K562 (cell line): Measurements from ENCODE around the gene NARF. TPM values are rescaled to one million over a fixed set of nuclear protein-coding genes. Genes with fewer than 3 reads are reported as not detected.

Source experiments
- BHLHE40 ChIP-seq: IDR thresholded peaks from 2 replicates; pipeline ENCODE4 v1.6.1; 2011; ENCODE audit warnings: low read length, improper control_type of control experiment
- CAMTA2 ChIP-seq: fragments of 250-450 bp; sonication (Bioruptor Pico); conservative IDR thresholded peaks from 2 replicates; pipeline ENCODE4 v1.5.1; 2022
- CCAR2 ChIP-seq: fragments of 200-400 bp; formaldehyde crosslinking; IDR thresholded peaks from 2 replicates; pipeline ENCODE4 v1.6.1; 2017; ENCODE audit warnings: mild to moderate bottlenecking, low read depth, low read length
- ETV1 ChIP-seq: fragments of 450-650 bp; conservative IDR thresholded peaks from 2 replicates; pipeline ENCODE4 v1.6.1; 2016; ENCODE audit warnings: missing genetic modification characterization, control low read depth, low read depth, missing compliant biosample characterization
- GABPB2 ChIP-seq: fragments of 250-450 bp; sonication (Bioruptor Pico); conservative IDR thresholded peaks from 2 replicates; pipeline ENCODE4 v1.5.1; 2021; ENCODE audit warnings: mild to moderate bottlenecking
- KLF16 ChIP-seq: IDR thresholded peaks from 2 replicates; pipeline ENCODE4 v1.6.1; 2016; ENCODE audit warnings: antibody characterized with exemption
- MBD2 ChIP-seq: sonication (generic); IDR thresholded peaks from 2 replicates; pipeline ENCODE4 v1.6.1; 2016; ENCODE audit warnings: low read depth, borderline replicate concordance
- MCM2 ChIP-seq: fragments of 450-650 bp; IDR thresholded peaks from 2 replicates; pipeline ENCODE4 v1.6.1; 2017; ENCODE audit warnings: low read depth, mild to moderate bottlenecking
- MCM3 ChIP-seq: fragments of 450-650 bp; IDR thresholded peaks from 2 replicates; pipeline ENCODE4 v1.6.1; 2016
- NR1H2 ChIP-seq: sonication (generic); formaldehyde crosslinking; IDR thresholded peaks from 2 replicates; pipeline ENCODE4 v1.4.0; 2020; ENCODE audit warnings: mild to moderate bottlenecking, missing genetic modification reagents
- SREBF1 ChIP-seq: fragments of 150-350 bp; IDR thresholded peaks from 2 replicates; pipeline ENCODE4 v1.6.1; 2014; ENCODE audit warnings: antibody characterized with exemption, low read depth, low read length, borderline replicate concordance
- THRAP3 ChIP-seq: fragments of 450-650 bp; IDR thresholded peaks from 2 replicates; pipeline ENCODE4 v1.6.1; 2016; ENCODE audit warnings: mild to moderate bottlenecking, inconsistent platforms, borderline replicate concordance
- ZBTB7A ChIP-seq: IDR thresholded peaks from 2 replicates; pipeline ENCODE4 v1.6.1; 2011; ENCODE audit warnings: low read depth, mild to moderate bottlenecking, low read length, moderate library complexity, borderline replicate concordance; ENCODE audit not compliant: control insufficient read depth
- ZNF175 ChIP-seq: fragments of 200-800 bp; sonication (Bioruptor generic); IDR thresholded peaks from 2 replicates; pipeline ENCODE4 v1.6.1; 2016; ENCODE audit warnings: low read depth, mild to moderate bottlenecking, missing genetic modification characterization, missing compliant biosample characterization
- ZNF384 ChIP-seq: IDR thresholded peaks from 2 replicates; pipeline ENCODE4 v1.6.1; 2012; ENCODE audit warnings: low read depth, low read length, improper control_type of control experiment
- ZNF408 ChIP-seq: fragments of 250-450 bp; sonication (Bioruptor Pico); IDR thresholded peaks from 2 replicates; pipeline ENCODE4 v1.4.0; 2020; ENCODE audit warnings: low read depth, mild to moderate bottlenecking, moderate library complexity
- ZNF584 ChIP-seq: fragments of 200-800 bp; sonication (Bioruptor generic); IDR thresholded peaks from 2 replicates; pipeline ENCODE4 v1.6.1; 2016; ENCODE audit warnings: low read depth, mild to moderate bottlenecking, missing genetic modification characterization, missing compliant biosample characterization
- ZSCAN29 ChIP-seq: fragments of 450-650 bp; IDR thresholded peaks from 2 replicates; pipeline ENCODE4 v1.6.1; 2017
- ZZZ3 ChIP-seq: fragments of 450-650 bp; IDR thresholded peaks from 2 replicates; pipeline ENCODE4 v1.6.1; 2016; ENCODE audit warnings: antibody characterized with exemption, mild to moderate bottlenecking, moderate library complexity
- polyA plus RNA-seq, 8 experiments: library from polyadenylated mRNA; depleted of rRNA in 4 of 8; stranded (reverse) in 5 of 8; unstranded in 3 of 8; fragments of >200 nt; fragmentation: Nextera tagmentation in 2 of 8; fragmentation: Illumina TruSeq in 1 of 8; extraction: Ambion mirVana in 2 of 8; extraction: Trizol in 1 of 8; gene quantifications; 2 replicates each; pipeline versions ENCODE4 v1.2.1 to v1.2.3, GENCODE V29; 2011 to 2014; ENCODE audit warnings: inconsistent platforms in 1 of 8, missing spikeins in 1 of 8
- total RNA-seq, 7 experiments: library from RNA; depleted of rRNA in 6 of 7; stranded (reverse); fragments of >200 nt in 6 of 7; fragmentation: Illumina TruSeq in 2 of 7; extraction: Trizol in 2 of 7; gene quantifications; 2 replicates each; pipeline versions ENCODE4 v1.2.1 to v1.2.3, GENCODE V29; 2011 to 2021; ENCODE audit warnings: low replicate concordance in 1 of 7
- TF ChIP-seq, protein P1 (sequence below): sonication (generic); formaldehyde crosslinking; IDR thresholded peaks from 2 replicates; pipeline ENCODE4 v1.8.0; 2022; ENCODE audit warnings: mild to moderate bottlenecking, missing genetic modification reagents
- TF ChIP-seq, protein P2 (sequence below), 2 experiments: fragments of 450-650 bp; conservative IDR thresholded peaks; 2 replicates each; pipeline ENCODE4 v1.6.1; 2017; ENCODE audit warnings: mild to moderate bottlenecking in 2 of 2, moderate library complexity in 2 of 2
- TF ChIP-seq, protein P3 (sequence below): sonication (generic); formaldehyde crosslinking; IDR thresholded peaks from 2 replicates; pipeline ENCODE4 v1.8.1; 2023; ENCODE audit warnings: mild to moderate bottlenecking, missing genetic modification reagents
- TF ChIP-seq, protein P4 (sequence below): sonication (generic); formaldehyde crosslinking; IDR thresholded peaks from 2 replicates; pipeline ENCODE4 v1.8.1; 2023; ENCODE audit warnings: mild to moderate bottlenecking, missing genetic modification reagents

NARF gene
- total and polyA plus RNA-seq, 9 of the 15 experiments (the other 6 are each of a cell fraction or from before 2014, with no cell fraction given): 60.4 to 423 (median 132) TPM

DNA sequence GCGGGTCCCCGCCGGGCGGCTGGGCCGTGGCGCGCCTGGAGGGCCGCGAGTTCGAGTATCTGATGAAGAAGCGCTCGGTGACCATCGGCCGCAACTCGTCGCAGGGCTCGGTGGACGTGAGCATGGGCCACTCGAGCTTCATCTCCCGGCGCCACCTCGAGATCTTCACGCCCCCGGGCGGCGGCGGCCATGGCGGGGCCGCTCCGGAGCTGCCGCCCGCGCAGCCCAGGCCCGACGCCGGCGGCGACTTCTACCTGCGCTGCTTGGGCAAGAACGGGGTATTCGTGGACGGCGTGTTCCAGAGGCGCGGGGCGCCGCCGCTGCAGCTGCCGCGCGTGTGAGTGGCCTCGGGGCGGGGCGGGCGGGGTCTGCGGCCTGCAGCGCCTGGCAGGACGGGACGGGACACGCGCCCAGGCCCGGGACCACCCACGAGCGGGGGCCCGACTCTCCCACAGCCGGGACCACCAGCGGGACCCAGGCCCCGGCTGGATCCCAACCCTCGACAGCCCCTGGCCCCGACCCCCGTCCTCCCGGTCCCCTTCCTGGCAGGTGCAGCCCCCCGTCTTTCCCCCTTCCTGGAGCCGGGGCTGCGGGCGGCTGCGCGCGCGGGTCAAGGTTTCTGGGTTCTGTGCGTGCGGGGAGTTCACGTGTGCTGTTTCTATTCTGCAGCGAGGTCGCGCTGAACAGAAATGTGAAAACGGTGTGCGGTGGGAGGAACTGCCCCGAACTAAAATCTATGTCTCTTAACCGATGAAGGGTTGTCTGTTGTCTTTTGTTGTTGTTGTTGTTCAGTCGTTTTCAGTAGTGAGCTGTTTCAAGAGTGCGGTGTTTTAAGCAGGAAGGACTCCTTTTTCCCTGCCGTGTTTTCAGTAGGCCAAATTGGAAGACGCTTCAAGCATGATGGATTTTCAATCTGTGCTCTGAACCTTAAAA is 61.7 kb downstream of the NARF start (continued):
- TF ChIP-seq, protein P1, sequence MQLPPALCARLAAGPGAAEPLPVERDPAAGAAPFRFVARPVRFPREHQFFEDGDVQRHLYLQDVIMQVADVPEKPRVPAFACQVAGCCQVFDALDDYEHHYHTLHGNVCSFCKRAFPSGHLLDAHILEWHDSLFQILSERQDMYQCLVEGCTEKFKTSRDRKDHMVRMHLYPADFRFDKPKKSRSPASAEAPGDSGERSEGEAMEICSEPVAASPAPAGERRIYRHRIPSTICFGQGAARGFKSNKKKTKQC (CRISPR knock-in tag): no peak
- TF ChIP-seq ZNF175 (CRISPR knock-in tag): no peak
- TF ChIP-seq ZNF384: no peak
- TF ChIP-seq ZZZ3: no peak
- no peak for TF ChIP-seq MCM2
- no peak for TF ChIP-seq MBD2
- TF ChIP-seq ZBTB7A: 0 out of 2 replicates have a peak, but pooled peaks have one; percentile 21
- TF ChIP-seq, protein P2, sequence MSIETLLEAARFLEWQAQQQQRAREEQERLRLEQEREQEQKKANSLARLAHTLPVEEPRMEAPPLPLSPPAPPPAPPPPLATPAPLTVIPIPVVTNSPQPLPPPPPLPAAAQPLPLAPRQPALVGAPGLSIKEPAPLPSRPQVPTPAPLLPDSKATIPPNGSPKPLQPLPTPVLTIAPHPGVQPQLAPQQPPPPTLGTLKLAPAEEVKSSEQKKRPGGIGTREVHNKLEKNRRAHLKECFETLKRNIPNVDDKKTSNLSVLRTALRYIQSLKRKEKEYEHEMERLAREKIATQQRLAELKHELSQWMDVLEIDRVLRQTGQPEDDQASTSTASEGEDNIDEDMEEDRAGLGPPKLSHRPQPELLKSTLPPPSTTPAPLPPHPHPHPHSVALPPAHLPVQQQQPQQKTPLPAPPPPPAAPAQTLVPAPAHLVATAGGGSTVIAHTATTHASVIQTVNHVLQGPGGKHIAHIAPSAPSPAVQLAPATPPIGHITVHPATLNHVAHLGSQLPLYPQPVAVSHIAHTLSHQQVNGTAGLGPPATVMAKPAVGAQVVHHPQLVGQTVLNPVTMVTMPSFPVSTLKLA (conservative IDR thresholded peaks at IDR 0.05): peak; percentile 50 to 67
- TF ChIP-seq ZSCAN29: no peak
- no peak for TF ChIP-seq THRAP3
- TF ChIP-seq CCAR2: no peak
- no peak for TF ChIP-seq GABPB2 (CRISPR knock-in tag)
- TF ChIP-seq ZNF584: no peak
- TF ChIP-seq KLF16: no peak
- 0 out of 2 replicates have a peak, but pooled peaks have one; percentile 14 for TF ChIP-seq BHLHE40
- TF ChIP-seq, protein P3, sequence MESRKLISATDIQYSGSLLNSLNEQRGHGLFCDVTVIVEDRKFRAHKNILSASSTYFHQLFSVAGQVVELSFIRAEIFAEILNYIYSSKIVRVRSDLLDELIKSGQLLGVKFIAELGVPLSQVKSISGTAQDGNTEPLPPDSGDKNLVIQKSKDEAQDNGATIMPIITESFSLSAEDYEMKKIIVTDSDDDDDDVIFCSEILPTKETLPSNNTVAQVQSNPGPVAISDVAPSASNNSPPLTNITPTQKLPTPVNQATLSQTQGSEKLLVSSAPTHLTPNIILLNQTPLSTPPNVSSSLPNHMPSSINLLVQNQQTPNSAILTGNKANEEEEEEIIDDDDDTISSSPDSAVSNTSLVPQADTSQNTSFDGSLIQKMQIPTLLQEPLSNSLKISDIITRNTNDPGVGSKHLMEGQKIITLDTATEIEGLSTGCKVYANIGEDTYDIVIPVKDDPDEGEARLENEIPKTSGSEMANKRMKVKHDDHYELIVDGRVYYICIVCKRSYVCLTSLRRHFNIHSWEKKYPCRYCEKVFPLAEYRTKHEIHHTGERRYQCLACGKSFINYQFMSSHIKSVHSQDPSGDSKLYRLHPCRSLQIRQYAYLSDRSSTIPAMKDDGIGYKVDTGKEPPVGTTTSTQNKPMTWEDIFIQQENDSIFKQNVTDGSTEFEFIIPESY (CRISPR knock-in tag): no peak
- peak; percentile 57; the same call in 1 of the 2 replicates for TF ChIP-seq NR1H2 (CRISPR knock-in tag)
- TF ChIP-seq, protein P4, sequence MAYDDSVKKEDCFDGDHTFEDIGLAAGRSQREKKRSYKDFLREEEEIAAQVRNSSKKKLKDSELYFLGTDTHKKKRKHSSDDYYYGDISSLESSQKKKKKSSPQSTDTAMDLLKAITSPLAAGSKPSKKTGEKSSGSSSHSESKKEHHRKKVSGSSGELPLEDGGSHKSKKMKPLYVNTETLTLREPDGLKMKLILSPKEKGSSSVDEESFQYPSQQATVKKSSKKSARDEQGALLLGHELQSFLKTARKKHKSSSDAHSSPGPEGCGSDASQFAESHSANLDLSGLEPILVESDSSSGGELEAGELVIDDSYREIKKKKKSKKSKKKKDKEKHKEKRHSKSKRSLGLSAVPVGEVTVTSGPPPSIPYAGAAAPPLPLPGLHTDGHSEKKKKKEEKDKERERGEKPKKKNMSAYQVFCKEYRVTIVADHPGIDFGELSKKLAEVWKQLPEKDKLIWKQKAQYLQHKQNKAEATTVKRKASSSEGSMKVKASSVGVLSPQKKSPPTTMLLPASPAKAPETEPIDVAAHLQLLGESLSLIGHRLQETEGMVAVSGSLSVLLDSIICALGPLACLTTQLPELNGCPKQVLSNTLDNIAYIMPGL (CRISPR knock-in tag): no peak
- TF ChIP-seq SREBF1: no peak
- TF ChIP-seq ZNF408 (CRISPR knock-in tag): no peak
- 0 out of 2 replicates have a peak, but pooled peaks have one; percentile 11 for TF ChIP-seq ETV1 (tag)
- no peak for TF ChIP-seq MCM3
- TF ChIP-seq CAMTA2 (CRISPR knock-in tag): no peak
